Measurements from ENCODE around the gene NEB.
"Not testable (repeated sequence)": the region's sequence is repeated elsewhere in the genome, so short reads cannot be mapped to it uniquely, and the experiment has no call there.

DNA sequence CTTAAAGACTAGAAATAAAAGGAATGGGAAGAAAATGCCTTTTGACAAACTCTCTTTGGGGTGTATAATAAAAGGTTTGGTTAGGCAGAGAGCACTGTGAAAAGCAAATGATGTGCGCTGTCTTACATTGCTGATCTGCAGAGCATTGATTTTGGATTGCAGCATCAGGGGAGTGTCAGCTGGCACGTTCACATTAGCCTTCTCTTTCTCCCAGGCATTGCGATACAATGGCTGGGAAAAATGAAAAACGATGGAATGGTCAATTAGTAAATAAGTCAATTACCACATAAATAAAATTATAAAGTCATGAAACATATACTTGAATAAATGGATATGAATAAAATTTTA is 142.4 kb downstream of the NEB start:
- TF ChIP-seq RAD21 (conservative IDR thresholded peaks at IDR 0.05); CTCF (IDR thresholded peaks at IDR 0.05; ENCODE audit: poor library complexity, severe bottlenecking); EZH2 (IDR thresholded peaks at IDR 0.05; ENCODE audit: borderline replicate concordance, insufficient read depth, low read length, poor library complexity, severe bottlenecking); SMC3 (conservative IDR thresholded peaks at IDR 0.05; ENCODE audit: poor library complexity); POLR2AphosphoS5 (IDR thresholded peaks at IDR 0.05); TAF1 (IDR thresholded peaks at IDR 0.05; ENCODE audit: low read depth); EP300 (conservative IDR thresholded peaks at IDR 0.05; ENCODE audit: poor library complexity, severe bottlenecking): not testable (repeated sequence)
